SK-N-MC (cell line): ENCODE data around the gene LSM12.

Source experiments
- DNase-seq: peaks from one replicate; pipeline ENCODE4 v3.0.0-alpha.2; 2011; ENCODE audit warnings: low read depth, low spot score
- H3K27ac ChIP-seq: fragments of 200-600 bp; sonication (generic); 2 replicates; pipeline ENCODE4 v1.5.1; 2016; ENCODE audit warnings: mixed run types
- H3K36me3 ChIP-seq: fragments of 200-600 bp; sonication (generic); 2 replicates; pipeline ENCODE4 v1.6.1; 2017; ENCODE audit warnings: antibody characterized with exemption, low read length, mixed read lengths; ENCODE audit not compliant: insufficient read depth
- H3K4me3 ChIP-seq: fragments of 200-600 bp; sonication (generic); 2 replicates; pipeline ENCODE4 v1.5.1; 2016
- H3K9ac ChIP-seq: fragments of 200-600 bp; sonication (generic); 2 replicates; pipeline ENCODE4 v1.8.0; 2017; ENCODE audit warnings: mixed run types, mixed read lengths; ENCODE audit not compliant: insufficient read length
- H3K9me3 ChIP-seq: fragments of 200-600 bp; sonication (generic); 2 replicates; pipeline ENCODE4 v1.6.1; 2017; ENCODE audit warnings: low read depth, mild to moderate bottlenecking, antibody characterized with exemption, low read length, moderate library complexity, mixed read lengths
- EZH2 ChIP-seq: fragments of 200-600 bp; sonication (generic); IDR thresholded peaks from one replicate; pipeline ENCODE4 v1.6.1; 2017; ENCODE audit warnings: antibody characterized with exemption
- FOXP2 ChIP-seq: optimal IDR thresholded peaks from 2 replicates; pipeline ENCODE3; 2011; ENCODE audit warnings: mild to moderate bottlenecking, moderate library complexity; ENCODE audit not compliant: insufficient read depth; ENCODE audit errors: extremely low read length, control extremely low read depth
- POLR2AphosphoS5 ChIP-seq: IDR thresholded peaks from 2 replicates; pipeline ENCODE4 v1.6.1; 2012; ENCODE audit warnings: mild to moderate bottlenecking, low read depth, low read length, borderline replicate concordance

The LSM12 gene

DNA sequence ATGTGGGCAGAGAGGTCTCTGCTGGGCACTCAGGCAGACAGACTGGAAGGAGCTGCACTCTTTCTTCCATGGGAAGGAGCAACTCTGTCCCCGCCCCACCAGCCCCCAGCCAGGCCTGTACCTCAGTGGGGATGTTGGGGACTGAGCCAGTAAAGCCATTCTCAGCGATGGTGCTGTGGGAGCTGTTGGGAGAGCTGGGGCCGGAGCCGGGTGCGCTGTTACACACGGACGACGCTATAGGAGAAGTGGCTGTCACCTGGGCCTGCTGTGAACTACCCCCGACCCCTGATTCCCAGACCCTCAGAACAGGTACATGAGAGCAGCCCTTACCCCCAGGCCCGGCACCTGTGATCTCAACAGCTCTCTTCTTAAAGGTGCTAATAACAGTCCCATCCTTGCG is 25.6 kb upstream of the LSM12 start:
- no peak overlapping the region for H3K27ac ChIP-seq
- no peak for TF ChIP-seq EZH2
- TF ChIP-seq POLR2AphosphoS5, result no peak
- TF ChIP-seq FOXP2, result no peak
- H3K9ac ChIP-seq, result no peak overlapping the region
- no peak overlapping the region for H3K4me3 ChIP-seq
- H3K36me3 ChIP-seq, result peaks cover 15% of the 10 kb centered on the region; the same call in 1 of the 2 replicates
- DNase-seq, result no peak
- H3K9me3 ChIP-seq, result no peaks in the 10 kb centered on the region

DNA sequence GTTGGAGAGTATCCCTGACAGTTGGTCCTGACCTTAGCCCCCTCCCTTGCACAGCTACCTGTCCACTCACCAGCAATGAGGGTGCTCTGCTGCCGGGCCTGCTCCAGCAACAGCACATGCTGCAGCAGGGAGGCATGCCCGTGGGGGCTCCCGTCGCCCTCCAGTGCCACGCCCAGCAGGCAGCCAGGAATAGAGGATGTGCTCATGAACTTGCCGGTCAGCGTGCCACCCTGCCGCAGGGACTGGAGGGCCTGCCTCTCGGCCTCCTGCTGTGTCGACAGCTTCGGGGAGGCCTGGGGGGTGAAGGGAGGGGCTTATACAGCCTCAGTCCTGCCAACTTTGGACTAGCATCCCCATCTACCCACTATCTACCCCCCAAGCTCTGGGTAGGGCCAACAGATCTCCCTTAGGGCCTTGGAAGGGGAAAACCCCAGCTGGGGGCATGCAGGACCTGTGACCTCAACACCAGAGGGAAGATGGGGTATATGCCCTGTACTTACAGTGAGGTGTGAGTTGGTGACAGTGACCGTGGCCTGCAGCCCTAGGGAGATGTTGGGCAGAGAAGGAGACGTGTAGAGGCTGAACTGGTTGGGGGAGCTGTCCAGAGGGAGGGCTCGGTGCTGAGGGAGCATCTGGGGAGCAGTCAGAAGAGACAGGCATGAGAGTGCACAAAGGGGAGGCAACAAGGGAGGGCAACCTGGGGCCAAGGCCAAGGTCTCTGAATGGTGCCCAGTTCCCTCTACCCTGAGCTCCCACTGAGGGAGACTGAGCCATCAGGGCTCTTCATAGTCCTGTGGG is 24.9 kb upstream of the LSM12 start:
- Histone ChIP-seq H3K36me3 (peaks cover 15% of the 10 kb centered on the region; the same call in 1 of the 2 replicates), H3K9ac (no peak overlapping the region), H3K9me3 (no peaks in the 10 kb centered on the region), H3K4me3 (no peak overlapping the region), H3K27ac (no peak overlapping the region)
- TF ChIP-seq FOXP2 (no peak), POLR2AphosphoS5 (no peak), EZH2 (no peak)
- DNase-seq, result no peak

DNA sequence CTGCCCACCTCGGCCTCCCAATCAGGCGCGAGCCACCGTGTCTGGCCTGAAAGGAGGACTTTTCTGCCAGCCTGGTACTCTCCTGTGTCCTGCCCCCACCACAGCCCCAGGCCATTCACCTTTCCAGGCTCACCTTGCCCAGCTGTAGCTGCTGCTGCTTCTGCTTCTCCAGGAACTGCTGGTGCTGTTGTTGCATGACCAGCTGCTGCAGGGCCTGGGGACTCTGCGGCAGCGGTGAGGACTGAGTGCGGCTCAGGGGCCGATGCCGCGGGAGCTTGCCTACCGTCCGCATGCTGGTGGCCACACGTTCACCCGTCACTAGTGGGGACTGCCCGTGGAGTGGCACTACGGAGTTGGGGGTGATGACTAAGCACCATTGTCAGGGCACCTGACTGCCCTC is 21.8 kb upstream of the LSM12 start:
- TF ChIP-seq POLR2AphosphoS5 (no peak), EZH2 (no peak), FOXP2 (no peak)
- Histone ChIP-seq H3K9me3 (no peaks in the 10 kb centered on the region), H3K9ac (no peak overlapping the region), H3K4me3 (no peak overlapping the region), H3K27ac (no peak overlapping the region), H3K36me3 (peaks cover 19% of the 10 kb centered on the region; the same call in 1 of the 2 replicates)
- DNase-seq, result no peak

DNA sequence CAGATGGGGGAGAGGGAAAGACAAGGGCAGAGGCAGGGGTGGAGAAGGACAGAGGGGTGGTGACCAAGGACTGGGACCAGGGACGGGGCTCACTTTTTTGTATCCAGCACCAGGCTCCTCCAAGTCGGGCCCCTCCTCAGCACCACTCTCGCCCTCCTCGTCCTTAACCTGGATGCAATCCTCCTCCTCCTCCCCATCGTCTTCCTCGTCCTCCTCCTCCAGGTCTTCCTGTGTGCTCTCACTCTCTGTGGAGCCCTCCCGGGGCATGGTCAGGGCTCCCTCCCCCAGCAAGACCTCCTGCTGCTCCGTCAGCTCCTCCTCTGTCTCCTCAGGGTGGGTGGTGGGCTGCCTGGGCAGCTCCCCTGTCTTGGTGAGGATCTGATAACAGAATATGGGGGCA is 20.8 kb upstream of the LSM12 start:
- Histone ChIP-seq H3K9me3 (no peaks in the 10 kb centered on the region), H3K9ac (peak overlapping the region; percentile 49), H3K4me3 (peak overlapping the region; percentile 23), H3K27ac (peak overlapping the region; percentile 83), H3K36me3 (peaks cover 23% of the 10 kb centered on the region; the same call in 1 of the 2 replicates)
- TF ChIP-seq EZH2 (no peak), FOXP2 (no peak), POLR2AphosphoS5 (no peak)
- no peak for DNase-seq

DNA sequence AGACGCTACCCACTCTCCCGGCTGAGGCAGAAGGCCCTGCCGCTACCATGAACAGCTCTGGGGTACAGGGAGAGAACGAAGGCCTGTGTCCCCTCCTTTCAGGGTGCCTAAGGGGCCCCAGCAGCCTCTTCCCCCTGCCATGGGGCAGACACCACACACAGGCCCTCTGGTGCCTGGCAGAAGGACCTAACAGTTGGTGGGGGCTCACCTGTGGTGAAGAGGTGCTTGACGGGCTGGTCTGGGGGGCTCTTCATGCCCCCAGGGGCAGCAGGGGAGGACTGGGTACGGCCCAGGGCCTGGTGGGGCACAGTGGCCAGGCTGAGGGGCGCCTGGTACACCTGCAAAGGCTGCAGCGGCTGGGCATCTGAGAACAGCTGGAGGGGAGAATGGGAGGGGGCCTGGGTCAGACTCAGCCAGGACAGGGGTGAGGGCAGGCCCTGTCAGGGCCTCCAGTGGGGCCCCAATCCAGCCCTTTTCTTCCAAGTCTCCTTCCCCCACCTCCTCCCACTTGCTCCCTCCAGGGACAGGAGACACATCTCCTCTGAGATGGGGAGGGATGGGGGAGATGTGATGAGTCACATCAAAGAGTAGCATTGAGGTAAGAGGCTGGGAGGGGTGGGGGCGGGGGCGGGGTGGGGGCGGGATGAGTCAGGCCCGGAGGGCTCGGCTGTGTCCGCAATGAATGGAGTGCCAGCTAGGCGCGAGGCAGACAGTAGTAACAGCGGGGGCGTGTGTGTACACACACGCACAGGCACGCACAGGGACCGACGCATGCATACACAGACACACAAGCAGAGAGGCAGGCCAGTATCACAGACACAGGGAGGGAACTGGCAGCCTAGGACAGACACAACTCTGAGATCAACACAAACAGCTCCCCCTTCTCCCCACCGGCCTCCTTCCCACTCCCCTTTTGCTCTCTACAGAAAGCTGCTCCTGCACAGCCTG is 20.2 kb upstream of the LSM12 start:
- DNase-seq, result no peak
- peak overlapping the region; percentile 60 for H3K9ac ChIP-seq
- H3K9me3 ChIP-seq, result no peaks in the 10 kb centered on the region
- H3K4me3 ChIP-seq, result peak overlapping the region; percentile 23
- peak overlapping the region; percentile 83 for H3K27ac ChIP-seq
- TF ChIP-seq FOXP2 (peak; percentile 72), EZH2 (no peak)
- H3K36me3 ChIP-seq, result peaks cover 21% of the 10 kb centered on the region; the same call in 1 of the 2 replicates

DNA sequence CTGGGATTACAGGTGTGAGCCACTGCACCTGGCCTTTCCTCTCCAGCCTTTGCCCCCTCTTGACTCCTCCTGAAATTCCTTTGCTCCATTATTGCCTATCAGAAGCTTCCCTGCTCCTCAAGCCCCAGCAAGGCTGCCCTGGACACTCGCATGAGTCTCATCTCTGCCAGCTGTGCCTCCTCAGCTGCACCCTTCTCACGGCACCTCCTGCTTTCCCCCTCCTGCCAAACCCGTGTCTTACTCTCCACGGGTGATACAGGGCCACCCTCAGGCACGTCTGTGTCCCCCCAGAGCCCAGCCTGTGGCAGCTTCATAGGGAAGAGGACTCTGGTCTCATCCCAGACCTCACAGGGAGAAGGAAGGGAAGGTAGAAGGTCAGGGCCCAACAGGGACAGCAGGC is 19.4 kb upstream of the LSM12 start:
- Histone ChIP-seq H3K9ac (peak overlapping the region; percentile 60), H3K36me3 (peaks cover 14% of the 10 kb centered on the region; the same call in 1 of the 2 replicates), H3K9me3 (no peaks in the 10 kb centered on the region), H3K4me3 (no peak overlapping the region), H3K27ac (peak overlapping the region; percentile 82)
- TF ChIP-seq FOXP2, result no peak
- no peak for TF ChIP-seq EZH2
- TF ChIP-seq POLR2AphosphoS5, result no peak
- no peak for DNase-seq

DNA sequence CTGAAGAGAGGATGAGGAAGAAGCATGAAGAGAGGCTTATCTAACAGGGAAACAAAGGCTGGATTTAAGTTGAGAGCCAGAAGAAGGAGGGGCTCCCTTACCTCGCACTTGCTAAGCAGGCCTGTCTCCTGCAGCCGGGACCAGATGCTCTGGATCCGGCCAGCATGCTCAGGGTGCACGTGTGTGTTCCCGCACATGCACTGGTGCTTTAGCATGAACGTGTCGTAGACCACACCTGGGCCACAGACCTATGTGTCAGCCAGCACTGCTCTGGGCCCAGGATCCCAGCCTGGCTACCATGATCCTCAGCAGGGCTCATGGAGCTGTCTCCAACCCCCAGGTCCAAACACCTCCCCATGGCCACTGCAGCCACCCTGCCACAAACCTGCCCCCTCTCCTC is 18.4 kb upstream of the LSM12 start:
- Histone ChIP-seq H3K36me3 (peaks cover 14% of the 10 kb centered on the region; the same call in 1 of the 2 replicates), H3K9ac (no peak overlapping the region), H3K9me3 (no peaks in the 10 kb centered on the region), H3K4me3 (no peak overlapping the region), H3K27ac (no peak overlapping the region)
- DNase-seq, result no peak
- TF ChIP-seq EZH2 (no peak), FOXP2 (no peak), POLR2AphosphoS5 (no peak)

DNA sequence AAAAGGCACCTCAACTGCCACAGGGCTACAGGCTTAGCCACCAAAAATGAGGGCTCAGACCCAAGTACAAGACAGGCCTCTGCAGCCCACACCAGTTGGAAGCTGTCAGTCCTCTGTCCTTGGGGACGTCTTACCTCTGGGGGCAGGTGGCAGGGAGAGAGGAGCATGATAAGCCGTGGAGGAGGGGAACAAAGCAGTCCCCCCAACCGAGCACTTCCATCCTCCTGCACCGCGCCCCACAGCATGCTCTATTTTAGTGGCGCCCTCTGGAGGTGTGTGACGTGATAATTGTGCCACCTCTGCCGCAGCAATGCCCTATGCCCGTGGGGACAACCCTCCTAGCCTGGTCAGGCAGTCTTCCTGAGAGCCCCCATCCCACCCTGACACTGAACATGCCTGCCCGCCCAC is 17.7 kb upstream of the LSM12 start:
- Histone ChIP-seq H3K9me3 (no peaks in the 10 kb centered on the region), H3K27ac (no peak overlapping the region), H3K4me3 (no peak overlapping the region), H3K36me3 (peaks cover 14% of the 10 kb centered on the region; the same call in 1 of the 2 replicates), H3K9ac (no peak overlapping the region)
- TF ChIP-seq FOXP2 (no peak), EZH2 (no peak), POLR2AphosphoS5 (no peak)
- no peak for DNase-seq
